PC-9 (cell line): ENCODE results near the gene ARHGEF7.

ENCODE experiments used
- CTCF ChIP-seq: fragments of 200-600 bp; sonication (generic); conservative IDR thresholded peaks from 2 replicates; pipeline ENCODE4 v1.6.1; 2017; ENCODE audit warnings: mixed run types, antibody characterized with exemption, mild to moderate bottlenecking, moderate library complexity
- EZH2 ChIP-seq: fragments of 200-600 bp; sonication (generic); IDR thresholded peaks from 2 replicates; pipeline ENCODE4 v1.8.0; 2017; ENCODE audit warnings: antibody characterized with exemption, low read depth

GRCh38 chr13:111280226-111280625 is 165.1 kb downstream of the ARHGEF7 start:
- TF ChIP-seq CTCF (no peak), EZH2 (no peak)
